Measurements from ENCODE around the gene SLC12A1.

GRCh38 chr15:48309740-48310139, 103.6 kb downstream of the SLC12A1 start:
- TF ChIP-seq CTCF (IDR thresholded peaks at IDR 0.05) (no peak), POLR2A (IDR thresholded peaks at IDR 0.05) (no peak)
